Astrocyte (in vitro differentiated cells and primary cell): ENCODE results near the gene ZNF648. TPM values are rescaled to one million over a fixed set of nuclear protein-coding genes. Genes with fewer than 3 reads are reported as not detected.

Experiments
- DNase-seq: peaks from one replicate; pipeline ENCODE4 v3.0.0-alpha.2; 2010; ENCODE audit warnings: low read depth
- FAIRE-seq: peaks from 2 replicates; lab custom pipeline; 2011; peaks lifted over from hg19 to GRCh38; lab: Jason Lieb, UNC
- H2AFZ ChIP-seq: 2 replicates; pipeline ENCODE4 v1.6.0; 2012; ENCODE audit warnings: low read depth, low read length, inconsistent platforms
- H3K27ac ChIP-seq: 2 replicates; pipeline ENCODE4 v1.5.1; 2011; ENCODE audit warnings: low read depth, low read length, inconsistent platforms
- H3K27me3 ChIP-seq: 2 replicates; pipeline ENCODE4 v1.6.0; 2011; ENCODE audit warnings: low read length, inconsistent platforms; ENCODE audit not compliant: insufficient read depth
- H3K36me3 ChIP-seq: 2 replicates; pipeline ENCODE4 v1.5.1; 2011; ENCODE audit warnings: low read length, inconsistent platforms; ENCODE audit not compliant: insufficient read depth
- H3K4me1 ChIP-seq: 2 replicates; pipeline ENCODE4 v1.5.1; 2011; ENCODE audit warnings: low read length, inconsistent platforms; ENCODE audit not compliant: insufficient read depth
- H3K4me2 ChIP-seq: 2 replicates; pipeline ENCODE4 v1.6.0; 2012; ENCODE audit warnings: low read length, inconsistent platforms
- H3K4me3 ChIP-seq: 2 replicates; pipeline ENCODE4 v1.5.1; 2011; ENCODE audit warnings: low read depth, mild to moderate bottlenecking, low read length, inconsistent platforms; ENCODE audit not compliant: insufficient read depth
- H3K79me2 ChIP-seq: 2 replicates; pipeline ENCODE4 v1.6.0; 2012; ENCODE audit warnings: mild to moderate bottlenecking, low read length, inconsistent platforms; ENCODE audit not compliant: insufficient read depth
- H3K9ac ChIP-seq: 2 replicates; pipeline ENCODE4 v1.6.0; 2012; ENCODE audit warnings: mild to moderate bottlenecking, low read length, inconsistent platforms
- H3K9me3 ChIP-seq: 2 replicates; pipeline ENCODE4 v1.5.1; 2012; ENCODE audit warnings: low read depth, mild to moderate bottlenecking, low read length, inconsistent platforms; ENCODE audit not compliant: insufficient read depth
- H4K20me1 ChIP-seq: 2 replicates; pipeline ENCODE4 v1.6.0; 2012; ENCODE audit warnings: low read length, inconsistent platforms; ENCODE audit not compliant: insufficient read depth
- H3K27ac Mint-ChIP-seq: one replicate; pipeline ENCODE4 v1.8.0; 2021; ENCODE audit warnings: mild to moderate bottlenecking, mixed read lengths; ENCODE audit not compliant: unreplicated experiment
- H3K27me3 Mint-ChIP-seq: one replicate; pipeline ENCODE4 v1.8.0; 2021; ENCODE audit warnings: low read depth, mixed read lengths; ENCODE audit not compliant: unreplicated experiment
- H3K36me3 Mint-ChIP-seq: one replicate; pipeline ENCODE4 v1.8.0; 2021; ENCODE audit warnings: low read depth, mixed read lengths; ENCODE audit not compliant: unreplicated experiment
- H3K4me1 Mint-ChIP-seq: one replicate; pipeline ENCODE4 v1.8.0; 2021; ENCODE audit warnings: low read depth, mixed read lengths; ENCODE audit not compliant: unreplicated experiment
- H3K4me3 Mint-ChIP-seq: one replicate; pipeline ENCODE4 v1.8.0; 2021; ENCODE audit warnings: mild to moderate bottlenecking, moderate library complexity, mixed read lengths; ENCODE audit not compliant: unreplicated experiment
- H3K9me3 Mint-ChIP-seq: one replicate; pipeline ENCODE4 v1.8.0; 2021; ENCODE audit warnings: mild to moderate bottlenecking, mixed read lengths; ENCODE audit not compliant: unreplicated experiment
- EZH2 ChIP-seq: IDR thresholded peaks from 2 replicates; pipeline ENCODE4 v1.6.1; 2012; ENCODE audit warnings: mild to moderate bottlenecking, low read length, inconsistent platforms; ENCODE audit not compliant: insufficient read depth
- total RNA-seq: library from RNA; stranded (reverse); gene quantifications from 2 replicates; pipeline ENCODE4 v1.2.1, GENCODE V29; 2021
- TF ChIP-seq, protein P1 (sequence below): IDR thresholded peaks from 2 replicates; pipeline ENCODE4 v1.5.1; 2011; ENCODE audit warnings: low read depth, mild to moderate bottlenecking, inconsistent platforms, low read length, moderate library complexity; ENCODE audit not compliant: insufficient read depth

Gene ZNF648
- total RNA-seq, 1 donor from 2014 or later = not detected

DNA sequence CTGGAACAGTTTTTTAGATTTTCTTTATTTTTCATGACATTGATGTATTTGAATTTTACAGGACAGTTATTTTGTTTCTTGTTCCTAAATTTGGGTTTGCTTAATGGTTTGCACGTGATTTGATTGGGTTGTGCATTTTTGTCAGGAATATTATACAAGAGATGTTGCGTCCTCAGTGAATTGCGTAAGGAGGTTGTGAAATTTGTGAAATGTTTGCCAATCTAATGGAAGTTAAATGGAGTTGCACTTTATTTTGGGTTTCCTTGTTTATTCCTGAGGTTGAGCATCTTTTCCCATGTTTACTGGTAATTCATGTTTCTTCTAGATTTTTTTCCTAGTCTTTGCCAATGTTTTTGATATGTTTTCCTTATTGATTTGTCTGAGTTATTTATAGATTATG, 19.9 kb downstream of the ZNF648 start:
- Histone ChIP-seq H3K9me3 (no peaks in the 10 kb centered on the region), H3K4me3 (no peak overlapping the region), H3K79me2 (no peaks in the 10 kb centered on the region), H4K20me1 (no peaks in the 10 kb centered on the region), H3K27ac (no peak overlapping the region), H3K4me2 (no peak overlapping the region), H3K27me3 (no peaks in the 10 kb centered on the region), H3K36me3 (no peaks in the 10 kb centered on the region), H3K4me1 (no peaks in the 10 kb centered on the region), H3K9ac (no peak overlapping the region), H2AFZ (no peak overlapping the region)
- Mint-ChIP-seq H3K27ac (no peak overlapping the region), H3K27me3 (no peaks in the 10 kb centered on the region), H3K9me3 (peaks cover 19% of the 10 kb centered on the region), H3K4me3 (no peak overlapping the region), H3K4me1 (no peaks in the 10 kb centered on the region), H3K36me3 (no peaks in the 10 kb centered on the region)
- DNase-seq (no peak), FAIRE-seq (no peak)
- TF ChIP-seq EZH2 = no peak
- TF ChIP-seq, protein P1, sequence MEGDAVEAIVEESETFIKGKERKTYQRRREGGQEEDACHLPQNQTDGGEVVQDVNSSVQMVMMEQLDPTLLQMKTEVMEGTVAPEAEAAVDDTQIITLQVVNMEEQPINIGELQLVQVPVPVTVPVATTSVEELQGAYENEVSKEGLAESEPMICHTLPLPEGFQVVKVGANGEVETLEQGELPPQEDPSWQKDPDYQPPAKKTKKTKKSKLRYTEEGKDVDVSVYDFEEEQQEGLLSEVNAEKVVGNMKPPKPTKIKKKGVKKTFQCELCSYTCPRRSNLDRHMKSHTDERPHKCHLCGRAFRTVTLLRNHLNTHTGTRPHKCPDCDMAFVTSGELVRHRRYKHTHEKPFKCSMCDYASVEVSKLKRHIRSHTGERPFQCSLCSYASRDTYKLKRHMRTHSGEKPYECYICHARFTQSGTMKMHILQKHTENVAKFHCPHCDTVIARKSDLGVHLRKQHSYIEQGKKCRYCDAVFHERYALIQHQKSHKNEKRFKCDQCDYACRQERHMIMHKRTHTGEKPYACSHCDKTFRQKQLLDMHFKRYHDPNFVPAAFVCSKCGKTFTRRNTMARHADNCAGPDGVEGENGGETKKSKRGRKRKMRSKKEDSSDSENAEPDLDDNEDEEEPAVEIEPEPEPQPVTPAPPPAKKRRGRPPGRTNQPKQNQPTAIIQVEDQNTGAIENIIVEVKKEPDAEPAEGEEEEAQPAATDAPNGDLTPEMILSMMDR = no peak

DNA sequence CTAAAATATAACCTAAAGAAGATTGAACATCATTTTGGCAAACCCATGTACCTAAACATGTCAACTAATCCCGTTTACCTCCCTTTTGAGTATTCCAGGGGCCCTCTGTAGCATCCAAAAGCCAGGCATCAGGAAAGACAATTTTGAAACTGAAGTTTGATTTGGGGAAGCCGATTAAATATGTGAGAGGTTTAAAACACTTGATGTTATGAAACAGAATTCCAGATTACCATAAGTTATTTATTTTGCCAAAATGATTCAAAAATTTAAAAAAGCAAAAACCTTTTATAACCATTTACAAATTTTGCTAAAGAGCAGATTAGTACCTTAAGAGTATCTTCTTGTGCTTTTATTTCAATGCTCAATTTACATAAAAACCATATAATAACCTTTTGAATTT, 23.3 kb downstream of the ZNF648 start:
- no peaks in the 10 kb centered on the region for H3K27me3 Mint-ChIP-seq
- FAIRE-seq (no peak), DNase-seq (no peak)
- no peaks in the 10 kb centered on the region for H3K36me3 Mint-ChIP-seq
- no peak overlapping the region for H3K27ac ChIP-seq
- H3K79me2 ChIP-seq = no peaks in the 10 kb centered on the region
- H3K27ac Mint-ChIP-seq = no peak overlapping the region
- no peak overlapping the region for H3K4me3 Mint-ChIP-seq
- H3K4me1 Mint-ChIP-seq = no peaks in the 10 kb centered on the region
- H3K27me3 ChIP-seq = no peaks in the 10 kb centered on the region
- no peaks in the 10 kb centered on the region for H3K9me3 ChIP-seq
- H2AFZ ChIP-seq = no peak overlapping the region
- no peak overlapping the region for H3K4me3 ChIP-seq
- H3K9me3 Mint-ChIP-seq = peaks cover 11% of the 10 kb centered on the region
- H3K4me1 ChIP-seq = no peaks in the 10 kb centered on the region
- TF ChIP-seq, protein P1 = no peak
- TF ChIP-seq EZH2 = no peak
- no peak overlapping the region for H3K9ac ChIP-seq
- no peak overlapping the region for H3K4me2 ChIP-seq
- no peaks in the 10 kb centered on the region for H3K36me3 ChIP-seq
- no peaks in the 10 kb centered on the region for H4K20me1 ChIP-seq

DNA sequence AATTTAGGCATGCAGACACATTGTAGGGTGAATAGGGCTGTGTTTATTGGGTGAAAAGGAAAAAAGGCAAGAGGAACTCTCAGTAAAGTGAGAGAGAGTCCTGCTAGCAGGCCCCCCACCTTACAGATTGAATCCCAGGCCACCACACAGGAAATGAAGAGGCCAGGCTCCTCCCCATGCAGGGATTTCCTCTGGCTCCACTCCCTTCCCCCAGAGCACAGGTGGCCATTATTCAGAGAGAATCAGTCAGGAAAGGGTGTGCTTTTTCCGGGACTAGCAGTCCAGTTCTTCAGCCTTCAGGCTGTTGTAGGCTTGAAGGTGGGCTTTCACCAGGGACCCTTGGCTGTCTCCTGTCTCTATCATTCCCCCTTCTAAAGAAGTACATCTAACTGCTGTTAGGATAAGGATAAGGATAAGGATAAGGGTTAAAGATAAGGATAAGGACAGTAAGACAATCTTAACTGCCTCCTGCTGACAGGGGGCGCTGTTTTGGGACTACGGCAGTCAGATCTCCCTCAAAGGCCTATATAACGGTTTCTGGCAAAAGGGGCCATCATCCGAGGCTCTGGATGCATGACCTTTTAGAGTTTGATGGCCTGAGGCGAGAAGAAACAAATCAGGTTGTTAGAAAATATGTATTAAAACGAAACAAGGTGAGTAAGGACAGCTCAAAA, 26.3 kb downstream of the ZNF648 start:
- no peaks in the 10 kb centered on the region for H3K79me2 ChIP-seq
- Mint-ChIP-seq H3K4me3 (no peak overlapping the region), H3K27me3 (peaks cover 1% of the 10 kb centered on the region), H3K36me3 (no peaks in the 10 kb centered on the region), H3K4me1 (no peaks in the 10 kb centered on the region), H3K9me3 (peaks cover 11% of the 10 kb centered on the region), H3K27ac (no peak overlapping the region)
- H3K4me2 ChIP-seq = no peak overlapping the region
- no peaks in the 10 kb centered on the region for H3K9me3 ChIP-seq
- DNase-seq = no peak
- H2AFZ ChIP-seq = no peak overlapping the region
- no peaks in the 10 kb centered on the region for H3K36me3 ChIP-seq
- H3K4me1 ChIP-seq = no peaks in the 10 kb centered on the region
- H3K9ac ChIP-seq = no peak overlapping the region
- no peak overlapping the region for H3K27ac ChIP-seq
- no peak overlapping the region for H3K4me3 ChIP-seq
- no peaks in the 10 kb centered on the region for H4K20me1 ChIP-seq
- TF ChIP-seq, protein P1 = no peak
- no peak for TF ChIP-seq EZH2
- H3K27me3 ChIP-seq = no peaks in the 10 kb centered on the region
- FAIRE-seq = no peak
